H9 (cell line): ENCODE results near the gene PPP1R9A. TPM values are rescaled to one million over a fixed set of nuclear protein-coding genes. Genes with fewer than 3 reads are reported as not detected.

Experiments used
- DNase-seq: peaks from one replicate; pipeline ENCODE4 v3.0.0-alpha.2; 2017
- H2AFZ ChIP-seq: one replicate; pipeline ENCODE4 v1.6.1; 2013; ENCODE audit warnings: mild to moderate bottlenecking, low read length, control low read depth, moderate library complexity
- H2AK5ac ChIP-seq: 2 replicates; pipeline ENCODE4 v1.6.1; 2013; ENCODE audit warnings: low read length, control low read depth, mixed read lengths; ENCODE audit not compliant: insufficient read length
- H2BK120ac ChIP-seq: one replicate; pipeline ENCODE4 v1.6.1; 2013; ENCODE audit warnings: low read depth, mild to moderate bottlenecking, low read length, control low read depth, inconsistent platforms; ENCODE audit not compliant: poor library complexity, severe bottlenecking
- H2BK12ac ChIP-seq: 2 replicates; pipeline ENCODE4 v1.6.1; 2013; ENCODE audit warnings: low read length, control low read depth, mixed read lengths, low read depth; ENCODE audit not compliant: insufficient read length
- H2BK15ac ChIP-seq: 2 replicates; pipeline ENCODE4 v1.6.1; 2013; ENCODE audit warnings: low read depth, low read length, control low read depth
- H2BK20ac ChIP-seq: one replicate; pipeline ENCODE4 v1.6.1; 2013; ENCODE audit warnings: low read depth, mild to moderate bottlenecking, low read length, control low read depth, inconsistent platforms; ENCODE audit not compliant: poor library complexity, severe bottlenecking
- H2BK5ac ChIP-seq: 2 replicates; pipeline ENCODE4 v1.6.1; 2013; ENCODE audit warnings: low read length, control low read depth, mixed read lengths; ENCODE audit not compliant: insufficient read length
- H3K14ac ChIP-seq: 2 replicates; pipeline ENCODE4 v1.6.1; 2013; ENCODE audit warnings: low read length, control low read depth; ENCODE audit not compliant: insufficient read depth
- H3K18ac ChIP-seq: 2 replicates; pipeline ENCODE4 v1.6.1; 2013; ENCODE audit warnings: low read depth, mild to moderate bottlenecking, mixed read lengths, low read length, control low read depth; ENCODE audit not compliant: insufficient read length
- H3K23ac ChIP-seq: 2 replicates; pipeline ENCODE4 v1.6.1; 2013; ENCODE audit warnings: low read length, control low read depth, mixed read lengths, low read depth; ENCODE audit not compliant: insufficient read length
- H3K23me2 ChIP-seq: 2 replicates; pipeline ENCODE4 v1.6.1; 2013; ENCODE audit warnings: low read depth, mild to moderate bottlenecking, mixed read lengths, low read length, control low read depth; ENCODE audit not compliant: insufficient read length, poor library complexity, severe bottlenecking
- H3K27ac ChIP-seq: 2 replicates; pipeline ENCODE4 v1.5.1; 2013; ENCODE audit warnings: low read length, control low read depth, mixed read lengths, low read depth; ENCODE audit not compliant: insufficient read length
- H3K27me3 ChIP-seq: 2 replicates; pipeline ENCODE4 v1.6.1; 2013; ENCODE audit warnings: low read length, control low read depth, inconsistent platforms; ENCODE audit not compliant: insufficient read depth
- H3K4ac ChIP-seq: 2 replicates; pipeline ENCODE4 v1.6.1; 2013; ENCODE audit warnings: low read depth, mild to moderate bottlenecking, control low read depth, inconsistent platforms, low read length, moderate library complexity
- H3K4me1 ChIP-seq: 2 replicates; pipeline ENCODE4 v1.6.1; 2013; ENCODE audit warnings: low read length, control low read depth, inconsistent platforms; ENCODE audit not compliant: insufficient read depth
- H3K4me2 ChIP-seq: 2 replicates; pipeline ENCODE4 v1.6.1; 2013; ENCODE audit warnings: low read length, control low read depth, mixed read lengths; ENCODE audit not compliant: insufficient read length, insufficient read depth
- H3K56ac ChIP-seq: 2 replicates; pipeline ENCODE4 v1.6.1; 2013; ENCODE audit warnings: low read depth, mild to moderate bottlenecking, mixed read lengths, low read length, control low read depth; ENCODE audit not compliant: insufficient read length
- H3K79me1 ChIP-seq: 2 replicates; pipeline ENCODE4 v1.6.1; 2013; ENCODE audit warnings: low read depth, mild to moderate bottlenecking, moderate library complexity, low read length, control low read depth, inconsistent platforms; ENCODE audit not compliant: insufficient read depth, poor library complexity, severe bottlenecking
- H3K79me2 ChIP-seq: 2 replicates; pipeline ENCODE4 v1.6.1; 2013; ENCODE audit warnings: low read length, control low read depth, inconsistent platforms; ENCODE audit not compliant: insufficient read depth
- H3K9ac ChIP-seq: 2 replicates; pipeline ENCODE4 v1.6.1; 2013; ENCODE audit warnings: low read length, control low read depth, mixed read lengths; ENCODE audit not compliant: insufficient read length; ENCODE audit errors: extremely low read depth
- H3K9me3 ChIP-seq: one replicate; pipeline ENCODE4 v1.6.1; 2013; ENCODE audit warnings: low read depth, low read length, inconsistent platforms; ENCODE audit not compliant: control insufficient read depth
- H3T11ph ChIP-seq: one replicate; pipeline ENCODE4 v1.6.1; 2013; ENCODE audit warnings: mild to moderate bottlenecking, low read length, control low read depth, inconsistent platforms
- H4K20me1 ChIP-seq: one replicate; pipeline ENCODE4 v1.6.1; 2013; ENCODE audit not compliant: control insufficient read depth, insufficient read length, insufficient read depth
- H4K5ac ChIP-seq: 2 replicates; pipeline ENCODE4 v1.6.1; 2013; ENCODE audit warnings: low read depth, mild to moderate bottlenecking, mixed read lengths, low read length, control low read depth; ENCODE audit not compliant: insufficient read length
- H4K8ac ChIP-seq: replicated peaks from 2 replicates; pipeline ENCODE4 v1.6.1; 2013; ENCODE audit warnings: low read length, control low read depth, mixed read lengths, low read depth; ENCODE audit not compliant: insufficient read length
- H4K91ac ChIP-seq: 2 replicates; pipeline ENCODE4 v1.6.1; 2013; ENCODE audit warnings: low read depth, mild to moderate bottlenecking, moderate library complexity, mixed read lengths, low read length, control low read depth; ENCODE audit not compliant: insufficient read length
- H3K27ac Mint-ChIP-seq, 3 experiments: 2 replicates in 2 of 3; 3 replicates in 1 of 3; pipeline ENCODE4 v1.8.0; 2020 to 2021; ENCODE audit warnings: mixed read lengths in 3 of 3, mild to moderate bottlenecking in 1 of 3, moderate library complexity in 1 of 3
- H3K27me3 Mint-ChIP-seq: 2 replicates; pipeline ENCODE4 v1.8.0; 2021; ENCODE audit warnings: low read depth, mild to moderate bottlenecking, moderate library complexity, mixed read lengths
- H3K36me3 Mint-ChIP-seq, 3 experiments: 2 replicates in 2 of 3; 3 replicates in 1 of 3; pipeline ENCODE4 v1.8.0; 2020 to 2021; ENCODE audit warnings: low read depth in 3 of 3, mixed read lengths in 3 of 3; ENCODE audit not compliant: insufficient read depth in 1 of 3
- H3K4me1 Mint-ChIP-seq, 2 experiments: 2 replicates each; pipeline ENCODE4 v1.8.0; 2020; ENCODE audit warnings: mixed read lengths in 2 of 2
- H3K4me3 Mint-ChIP-seq, 2 experiments: 2 replicates in 1 of 2; 3 replicates in 1 of 2; pipeline ENCODE4 v1.8.0; 2020 to 2021; ENCODE audit warnings: mild to moderate bottlenecking in 2 of 2, mixed read lengths in 2 of 2, moderate library complexity in 1 of 2
- H3K9me3 Mint-ChIP-seq, 2 experiments: 2 replicates in 1 of 2; 3 replicates in 1 of 2; pipeline ENCODE4 v1.8.0; 2020; ENCODE audit warnings: mild to moderate bottlenecking in 2 of 2, mixed read lengths in 2 of 2, moderate library complexity in 1 of 2
- WGBS: extraction: QIAGEN DNeasy Blood & Tissue Kit; methylation state at CpG from one replicate; pipeline ENCODE4 v1.1.7; 2013; ENCODE audit warnings: missing lambda C conversion rate, low lambda C conversion rate, mixed read lengths; ENCODE audit not compliant: insufficient read length; ENCODE audit errors: extremely low coverage; 5-methylcytosine and 5-hydroxymethylcytosine counted together
- total RNA-seq: library from RNA; stranded (reverse); gene quantifications from 2 replicates; pipeline ENCODE4 v1.2.1, GENCODE V29; 2021
- TF ChIP-seq, protein P1 (sequence below): fragments of 200-600 bp; sonication (generic); conservative IDR thresholded peaks from 3 replicates; pipeline ENCODE4 v1.8.0; 2021; ENCODE audit warnings: antibody characterized with exemption, mild to moderate bottlenecking

PPP1R9A gene
- total RNA-seq, 1 experiment from 2014 or later, result 17.0 TPM

DNA sequence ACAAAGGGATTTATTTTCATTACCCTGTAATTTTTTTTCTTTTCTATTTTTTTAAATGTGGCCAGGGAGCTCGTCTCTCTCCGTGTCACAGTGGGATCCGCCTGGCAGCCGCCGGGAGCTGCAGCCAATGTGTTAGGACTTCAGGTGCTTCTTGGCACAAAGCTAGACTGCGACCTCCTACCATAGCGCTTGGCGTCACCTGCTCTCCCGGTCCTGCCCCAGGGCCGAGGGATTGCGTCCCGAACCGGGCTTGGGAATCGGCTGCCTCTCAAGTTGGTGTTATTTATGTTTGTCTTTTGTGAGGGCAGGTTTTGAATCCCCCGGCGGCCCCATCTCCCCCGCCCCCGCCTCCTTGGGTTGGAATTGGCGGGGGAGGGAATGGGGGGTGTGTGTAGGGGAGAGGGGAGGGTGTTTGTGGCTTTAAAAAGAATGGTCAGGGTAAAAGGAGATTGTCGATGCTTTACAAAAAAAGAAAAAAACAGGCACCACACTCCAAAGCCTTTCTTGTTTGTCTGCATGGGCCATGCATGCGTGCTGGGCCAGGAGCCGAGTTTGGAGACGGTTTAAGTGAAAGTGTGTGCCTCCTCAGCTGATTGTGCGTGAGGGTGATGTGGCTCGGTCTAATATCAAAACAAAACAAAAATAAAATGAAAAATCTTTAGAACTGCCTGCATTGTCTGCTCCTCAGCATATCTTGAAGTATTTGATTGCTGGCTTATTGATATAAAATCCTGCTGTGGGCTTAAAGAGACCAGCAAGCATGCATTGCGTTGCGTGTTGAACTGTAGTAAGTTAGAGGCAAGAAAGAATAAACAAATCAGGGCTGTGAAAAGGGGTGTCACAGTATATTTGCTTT is 1.2 kb downstream of the PPP1R9A start:
- H3K56ac ChIP-seq, result no peak overlapping the region
- no peak overlapping the region for H4K91ac ChIP-seq
- no peak overlapping the region for H2AFZ ChIP-seq
- H3K27me3 ChIP-seq, result no peaks in the 10 kb centered on the region
- H3K23ac ChIP-seq, result no peak overlapping the region
- Mint-ChIP-seq H3K9me3 (no peaks in the 10 kb centered on the region), H3K36me3 (peaks cover 5 to 16% (median 5%) of the 10 kb centered on the region in 3 experiments), H3K27me3 (no peaks in the 10 kb centered on the region), H3K4me1 (peaks cover 52 to 54% of the 10 kb centered on the region in 2 experiments), H3K4me3 (peak overlapping the region; percentile 79 to 92), H3K27ac (peak overlapping the region; percentile 95 to 98 (median 96))
- H3K4ac ChIP-seq, result no peak overlapping the region
- no peak overlapping the region for H4K8ac ChIP-seq
- H2BK12ac ChIP-seq, result no peak overlapping the region
- TF ChIP-seq, protein P1, sequence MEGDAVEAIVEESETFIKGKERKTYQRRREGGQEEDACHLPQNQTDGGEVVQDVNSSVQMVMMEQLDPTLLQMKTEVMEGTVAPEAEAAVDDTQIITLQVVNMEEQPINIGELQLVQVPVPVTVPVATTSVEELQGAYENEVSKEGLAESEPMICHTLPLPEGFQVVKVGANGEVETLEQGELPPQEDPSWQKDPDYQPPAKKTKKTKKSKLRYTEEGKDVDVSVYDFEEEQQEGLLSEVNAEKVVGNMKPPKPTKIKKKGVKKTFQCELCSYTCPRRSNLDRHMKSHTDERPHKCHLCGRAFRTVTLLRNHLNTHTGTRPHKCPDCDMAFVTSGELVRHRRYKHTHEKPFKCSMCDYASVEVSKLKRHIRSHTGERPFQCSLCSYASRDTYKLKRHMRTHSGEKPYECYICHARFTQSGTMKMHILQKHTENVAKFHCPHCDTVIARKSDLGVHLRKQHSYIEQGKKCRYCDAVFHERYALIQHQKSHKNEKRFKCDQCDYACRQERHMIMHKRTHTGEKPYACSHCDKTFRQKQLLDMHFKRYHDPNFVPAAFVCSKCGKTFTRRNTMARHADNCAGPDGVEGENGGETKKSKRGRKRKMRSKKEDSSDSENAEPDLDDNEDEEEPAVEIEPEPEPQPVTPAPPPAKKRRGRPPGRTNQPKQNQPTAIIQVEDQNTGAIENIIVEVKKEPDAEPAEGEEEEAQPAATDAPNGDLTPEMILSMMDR, result no peak
- no peak overlapping the region for H2BK120ac ChIP-seq
- H2BK5ac ChIP-seq, result no peak overlapping the region
- peak overlapping the region; percentile 41 for H3K18ac ChIP-seq
- peaks cover 8% of the 10 kb centered on the region; the same call in 1 of the 2 replicates for H3K4me1 ChIP-seq
- peak overlapping the region; percentile 65 for H4K5ac ChIP-seq
- no peaks in the 10 kb centered on the region for H3K79me1 ChIP-seq
- no peak overlapping the region for H2BK20ac ChIP-seq
- no peak overlapping the region for H2BK15ac ChIP-seq
- H3K14ac ChIP-seq, result peak overlapping the region; percentile 74; the same call in 1 of the 2 replicates
- peak; percentile 72 for DNase-seq
- H3T11ph ChIP-seq, result no peak overlapping the region
- no peak overlapping the region for H2AK5ac ChIP-seq
- no peaks in the 10 kb centered on the region for H3K23me2 ChIP-seq
- peak overlapping the region; percentile 89 for H3K4me2 ChIP-seq
- WGBS, result no CpG with 5 or more reads among the region's 27 CpGs
- no peaks in the 10 kb centered on the region for H3K9me3 ChIP-seq
- no peaks in the 10 kb centered on the region for H3K79me2 ChIP-seq
- no peaks in the 10 kb centered on the region for H4K20me1 ChIP-seq
- peak overlapping the region; percentile 80 for H3K9ac ChIP-seq
- H3K27ac ChIP-seq, result peak overlapping the region; percentile 24
